ENCODE measurements around the gene ERH. TPM values are rescaled to one million over a fixed set of nuclear protein-coding genes. Genes with fewer than 3 reads are reported as not detected.

The ERH gene
- total and polyA plus RNA-seq, 4 donors = 69.1 to 203 (median 138) TPM

DNA sequence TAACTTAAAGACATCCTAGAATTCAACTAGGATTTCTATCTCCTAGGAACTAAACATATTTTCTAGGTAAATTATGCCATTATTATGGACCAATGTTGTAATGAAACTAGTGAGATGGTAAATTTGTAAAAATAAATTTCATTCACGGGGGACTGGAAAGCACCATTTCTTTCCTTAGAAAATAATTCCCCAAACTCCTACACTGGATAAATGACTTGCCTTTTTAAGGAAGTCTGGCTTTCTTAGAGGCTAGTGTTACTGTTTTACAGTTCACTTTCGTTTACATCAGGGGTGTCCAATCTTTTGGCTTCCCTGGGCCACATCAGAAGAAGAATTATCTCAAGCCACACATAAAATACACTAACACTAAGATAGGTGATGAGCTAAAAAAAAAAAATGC, 3.7 kb upstream of the ERH start:
- Histone ChIP-seq H3K36me3 (ENCODE audit: control insufficient read depth in 4 of 4, insufficient read depth in 4 of 4, low read length in 4 of 4) (peaks cover 0 to 10% (median under 1%) of the 10 kb centered on the region in 4 donors), H3K9me3 (ENCODE audit: control insufficient read depth in 4 of 4, insufficient read depth in 3 of 4, low read length in 3 of 4) (peaks cover 0 to 1% (median 0%) of the 10 kb centered on the region in 4 donors), H3K9ac (ENCODE audit: insufficient read depth in 1 of 2, low read length in 2 of 2) (peak overlapping the region in 1 of 2 donors; percentile 4), H3K27me3 (ENCODE audit: control insufficient read depth in 3 of 3, insufficient read depth in 3 of 3, low read length in 2 of 3) (no peaks in the 10 kb centered on the region), H3K27ac (ENCODE audit: low read depth in 1 of 2, low read length in 1 of 2) (no peak overlapping the region), H3K4me3 (no peak overlapping the region), H3K4me1 (ENCODE audit: control insufficient read depth in 5 of 5, insufficient read depth in 5 of 5, low read length in 5 of 5) (peaks cover 7 to 35% (median 17%) of the 10 kb centered on the region in 5 donors)
- WGBS, 2 donors = 79 to 85% methylated on average over 2 of the region's 2 CpGs
- TF ChIP-seq, protein P1, sequence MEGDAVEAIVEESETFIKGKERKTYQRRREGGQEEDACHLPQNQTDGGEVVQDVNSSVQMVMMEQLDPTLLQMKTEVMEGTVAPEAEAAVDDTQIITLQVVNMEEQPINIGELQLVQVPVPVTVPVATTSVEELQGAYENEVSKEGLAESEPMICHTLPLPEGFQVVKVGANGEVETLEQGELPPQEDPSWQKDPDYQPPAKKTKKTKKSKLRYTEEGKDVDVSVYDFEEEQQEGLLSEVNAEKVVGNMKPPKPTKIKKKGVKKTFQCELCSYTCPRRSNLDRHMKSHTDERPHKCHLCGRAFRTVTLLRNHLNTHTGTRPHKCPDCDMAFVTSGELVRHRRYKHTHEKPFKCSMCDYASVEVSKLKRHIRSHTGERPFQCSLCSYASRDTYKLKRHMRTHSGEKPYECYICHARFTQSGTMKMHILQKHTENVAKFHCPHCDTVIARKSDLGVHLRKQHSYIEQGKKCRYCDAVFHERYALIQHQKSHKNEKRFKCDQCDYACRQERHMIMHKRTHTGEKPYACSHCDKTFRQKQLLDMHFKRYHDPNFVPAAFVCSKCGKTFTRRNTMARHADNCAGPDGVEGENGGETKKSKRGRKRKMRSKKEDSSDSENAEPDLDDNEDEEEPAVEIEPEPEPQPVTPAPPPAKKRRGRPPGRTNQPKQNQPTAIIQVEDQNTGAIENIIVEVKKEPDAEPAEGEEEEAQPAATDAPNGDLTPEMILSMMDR (IDR thresholded peaks at IDR 0.05; ENCODE audit: control extremely low read depth, extremely low read depth) = no peak
- ATAC-seq (ENCODE audit: insufficient read depth, low FRiP score) (no peak), DNase-seq (no peak)

DNA sequence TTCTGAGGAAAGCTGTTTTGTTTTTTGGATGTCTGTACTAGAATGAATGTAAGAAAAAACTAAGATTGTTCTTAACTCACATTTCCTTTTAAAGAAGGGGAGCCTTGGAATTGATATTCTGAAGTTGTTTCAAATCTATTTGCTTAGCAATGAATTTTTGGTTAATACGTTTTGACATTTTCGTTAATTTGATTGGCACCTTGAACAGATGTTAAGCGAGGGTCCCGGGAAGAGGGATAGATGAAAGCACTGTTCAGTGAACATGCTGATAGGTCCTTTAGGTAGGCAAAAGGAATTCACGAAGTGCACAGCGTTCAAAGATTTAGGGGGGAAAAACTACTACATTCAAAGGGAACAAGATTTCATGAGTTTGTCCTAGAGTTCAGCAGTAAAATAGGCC, 2.1 kb upstream of the ERH start:
- H3K9ac ChIP-seq (ENCODE audit: insufficient read depth in 1 of 2, low read length in 2 of 2) = peak overlapping the region in 1 of 2 donors; percentile 30
- no peak overlapping the region for H3K4me3 ChIP-seq
- no peak overlapping the region for H3K27ac ChIP-seq (ENCODE audit: low read depth in 1 of 2, low read length in 1 of 2)
- 84 to 87% methylated on average over 6 of the region's 6 CpGs for WGBS, 2 donors
- peaks cover 7 to 38% (median 18%) of the 10 kb centered on the region in 5 donors for H3K4me1 ChIP-seq (ENCODE audit: control insufficient read depth in 5 of 5, insufficient read depth in 5 of 5, low read length in 5 of 5)
- DNase-seq (no peak), ATAC-seq (ENCODE audit: insufficient read depth, low FRiP score) (no peak)
- TF ChIP-seq, protein P1 (IDR thresholded peaks at IDR 0.05; ENCODE audit: control extremely low read depth, extremely low read depth) = no peak
- H3K36me3 ChIP-seq (ENCODE audit: control insufficient read depth in 4 of 4, insufficient read depth in 4 of 4, low read length in 4 of 4) = peaks cover 3 to 20% (median 5%) of the 10 kb centered on the region in 4 donors
- peaks cover 0 to 1% (median 0%) of the 10 kb centered on the region in 4 donors for H3K9me3 ChIP-seq (ENCODE audit: control insufficient read depth in 4 of 4, insufficient read depth in 3 of 4, low read length in 3 of 4)
- H3K27me3 ChIP-seq (ENCODE audit: control insufficient read depth in 3 of 3, insufficient read depth in 3 of 3, low read length in 2 of 3) = no peaks in the 10 kb centered on the region

GRCh38 chr14:69399750-69400149, 1.7 kb upstream of the ERH start:
- TF ChIP-seq, protein P1 (IDR thresholded peaks at IDR 0.05; ENCODE audit: control extremely low read depth, extremely low read depth) = no peak
- Histone ChIP-seq H3K4me3 (peak overlapping the region; percentile 13), H3K9me3 (ENCODE audit: control insufficient read depth in 4 of 4, insufficient read depth in 3 of 4, low read length in 3 of 4) (peaks cover 0 to 1% (median 0%) of the 10 kb centered on the region in 4 donors), H3K36me3 (ENCODE audit: control insufficient read depth in 4 of 4, insufficient read depth in 4 of 4, low read length in 4 of 4) (peaks cover 6 to 18% (median 7%) of the 10 kb centered on the region in 4 donors), H3K9ac (ENCODE audit: insufficient read depth in 1 of 2, low read length in 2 of 2) (peak overlapping the region in 1 of 2 donors; percentile 30), H3K27me3 (ENCODE audit: control insufficient read depth in 3 of 3, insufficient read depth in 3 of 3, low read length in 2 of 3) (no peaks in the 10 kb centered on the region), H3K4me1 (ENCODE audit: control insufficient read depth in 5 of 5, insufficient read depth in 5 of 5, low read length in 5 of 5) (peaks cover 7 to 38% (median 18%) of the 10 kb centered on the region in 5 donors), H3K27ac (ENCODE audit: low read depth in 1 of 2, low read length in 1 of 2) (no peak overlapping the region)
- ATAC-seq (ENCODE audit: insufficient read depth, low FRiP score) (no peak), DNase-seq (no peak)
- WGBS, 2 donors = 91 to 94% methylated on average over 8 of the region's 8 CpGs

DNA sequence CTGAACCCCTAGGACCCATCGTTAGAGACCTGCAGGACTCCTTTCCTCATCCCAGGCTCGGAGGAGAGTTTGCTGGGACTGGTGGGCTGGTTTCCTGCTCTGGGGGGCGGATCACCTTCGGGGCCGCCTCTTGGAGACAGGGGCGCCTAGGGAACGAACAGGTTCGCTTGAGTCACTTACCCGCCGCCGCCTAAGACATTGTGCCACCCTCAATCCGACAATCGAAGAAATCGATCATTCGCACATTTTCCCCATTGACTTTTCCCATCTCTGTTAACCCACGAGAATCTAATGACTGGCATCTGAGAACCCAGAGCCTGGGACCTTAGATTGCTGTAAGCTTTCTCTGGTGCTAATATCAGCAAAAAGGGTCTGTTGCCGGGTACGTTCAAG, 715 bp upstream of the ERH start:
- no peak for ATAC-seq (ENCODE audit: insufficient read depth, low FRiP score)
- Histone ChIP-seq H3K27ac (ENCODE audit: low read depth in 1 of 2, low read length in 1 of 2) (peak overlapping the region; percentile 90 to 93), H3K27me3 (ENCODE audit: control insufficient read depth in 3 of 3, insufficient read depth in 3 of 3, low read length in 2 of 3) (no peaks in the 10 kb centered on the region), H3K36me3 (ENCODE audit: control insufficient read depth in 4 of 4, insufficient read depth in 4 of 4, low read length in 4 of 4) (peaks cover 8 to 19% (median 10%) of the 10 kb centered on the region in 4 donors), H3K4me3 (peak overlapping the region; percentile 99), H3K9ac (ENCODE audit: insufficient read depth in 1 of 2, low read length in 2 of 2) (peak overlapping the region; percentile 65 to 97), H3K4me1 (ENCODE audit: control insufficient read depth in 5 of 5, insufficient read depth in 5 of 5, low read length in 5 of 5) (peaks cover 7 to 38% (median 18%) of the 10 kb centered on the region in 5 donors), H3K9me3 (ENCODE audit: control insufficient read depth in 4 of 4, insufficient read depth in 3 of 4, low read length in 3 of 4) (peaks cover 0 to 1% (median 0%) of the 10 kb centered on the region in 4 donors)
- WGBS, 2 donors = 1% methylated on average over 18 of the region's 18 CpGs
- TF ChIP-seq, protein P1 (IDR thresholded peaks at IDR 0.05; ENCODE audit: control extremely low read depth, extremely low read depth) = no peak
- peak in 1 of 3 donors; percentile 12 for DNase-seq
